ENCODE results near the gene VEZF1. TPM values are rescaled to one million over a fixed set of nuclear protein-coding genes. Genes with fewer than 3 reads are reported as not detected.

Gene VEZF1
- total and polyA plus RNA-seq, 4 donors, result 18.0 to 78.9 (median 43.9) TPM

GRCh38 chr17:58001461-58002124, 13.5 kb upstream of the VEZF1 start:
- Histone ChIP-seq H3K36me3 (ENCODE audit: control insufficient read depth in 4 of 4, insufficient read depth in 4 of 4, low read length in 4 of 4) (peaks cover 7 to 60% (median 23%) of the 10 kb centered on the region in 4 donors), H3K9ac (ENCODE audit: insufficient read depth in 1 of 2, low read length in 2 of 2) (no peak overlapping the region), H3K4me3 (no peak overlapping the region), H3K27ac (ENCODE audit: low read depth in 1 of 2, low read length in 1 of 2) (no peak overlapping the region), H3K9me3 (ENCODE audit: control insufficient read depth in 4 of 4, insufficient read depth in 3 of 4, low read length in 3 of 4) (no peaks in the 10 kb centered on the region), H3K27me3 (ENCODE audit: control insufficient read depth in 3 of 3, insufficient read depth in 3 of 3, low read length in 2 of 3) (no peaks in the 10 kb centered on the region), H3K4me1 (ENCODE audit: control insufficient read depth in 5 of 5, insufficient read depth in 5 of 5, low read length in 5 of 5) (peaks cover 2 to 37% (median 16%) of the 10 kb centered on the region in 5 donors)
- ATAC-seq (ENCODE audit: insufficient read depth, low FRiP score), result no peak
- TF ChIP-seq CTCF (IDR thresholded peaks at IDR 0.05; ENCODE audit: control extremely low read depth, extremely low read depth), result no peak
- WGBS, 2 donors, result 32 to 54% methylated on average over 1 of the region's 1 CpG
- no peak for DNase-seq

- peaks cover 7 to 45% (median 18%) of the 10 kb centered on the region in 4 donors for H3K36me3 ChIP-seq (ENCODE audit: control insufficient read depth in 4 of 4, insufficient read depth in 4 of 4, low read length in 4 of 4)
- no peak overlapping the region for H3K27ac ChIP-seq (ENCODE audit: low read depth in 1 of 2, low read length in 1 of 2)
- no peaks in the 10 kb centered on the region for H3K27me3 ChIP-seq (ENCODE audit: control insufficient read depth in 3 of 3, insufficient read depth in 3 of 3, low read length in 2 of 3)
- H3K9ac ChIP-seq (ENCODE audit: insufficient read depth in 1 of 2, low read length in 2 of 2), result no peak overlapping the region
- no peaks in the 10 kb centered on the region for H3K9me3 ChIP-seq (ENCODE audit: control insufficient read depth in 4 of 4, insufficient read depth in 3 of 4, low read length in 3 of 4)
- ATAC-seq (ENCODE audit: insufficient read depth, low FRiP score), result no peak
- DNase-seq, result peak in 2 of 3 donors; percentile 89 to 90
- WGBS, 2 donors, result 65 to 75% methylated on average over 1 of the region's 1 CpG
- H3K4me1 ChIP-seq (ENCODE audit: control insufficient read depth in 5 of 5, insufficient read depth in 5 of 5, low read length in 5 of 5), result peaks cover 0 to 31% (median 2%) of the 10 kb centered on the region in 5 donors
- peak; percentile 66 for TF ChIP-seq CTCF (IDR thresholded peaks at IDR 0.05; ENCODE audit: control extremely low read depth, extremely low read depth)
- H3K4me3 ChIP-seq, result no peak overlapping the region
Observed at GRCh38 chr17:57999496-58000017, 11.5 kb upstream of the VEZF1 start.

GRCh38 chr17:57999010-57999495, 11.0 kb upstream of the VEZF1 start:
- Histone ChIP-seq H3K27ac (ENCODE audit: low read depth in 1 of 2, low read length in 1 of 2) (no peak overlapping the region), H3K9me3 (ENCODE audit: control insufficient read depth in 4 of 4, insufficient read depth in 3 of 4, low read length in 3 of 4) (no peaks in the 10 kb centered on the region), H3K27me3 (ENCODE audit: control insufficient read depth in 3 of 3, insufficient read depth in 3 of 3, low read length in 2 of 3) (no peaks in the 10 kb centered on the region), H3K36me3 (ENCODE audit: control insufficient read depth in 4 of 4, insufficient read depth in 4 of 4, low read length in 4 of 4) (peaks cover 7 to 40% (median 14%) of the 10 kb centered on the region in 4 donors), H3K4me3 (no peak overlapping the region), H3K4me1 (ENCODE audit: control insufficient read depth in 5 of 5, insufficient read depth in 5 of 5, low read length in 5 of 5) (peaks cover 0 to 28% (median 0%) of the 10 kb centered on the region in 5 donors), H3K9ac (ENCODE audit: insufficient read depth in 1 of 2, low read length in 2 of 2) (no peak overlapping the region)
- DNase-seq, result no peak
- no peak for TF ChIP-seq CTCF (IDR thresholded peaks at IDR 0.05; ENCODE audit: control extremely low read depth, extremely low read depth)
- ATAC-seq (ENCODE audit: insufficient read depth, low FRiP score), result no peak
